Activated naive CD4-positive, alpha-beta T cell treated with anti-CD3 and anti-CD28 coated beads, Interleukin-2, amount 50 U/mL, for 16 hours (primary cell): Measurements from ENCODE around the gene POLR1A.
A peak's percentile ranks its signal among the peaks of the same experiment; 100 is the strongest.

ENCODE experiments used
- DNase-seq: peaks from one replicate; pipeline ENCODE4 v3.0.0-alpha.2; 2020

The POLR1A gene

DNA sequence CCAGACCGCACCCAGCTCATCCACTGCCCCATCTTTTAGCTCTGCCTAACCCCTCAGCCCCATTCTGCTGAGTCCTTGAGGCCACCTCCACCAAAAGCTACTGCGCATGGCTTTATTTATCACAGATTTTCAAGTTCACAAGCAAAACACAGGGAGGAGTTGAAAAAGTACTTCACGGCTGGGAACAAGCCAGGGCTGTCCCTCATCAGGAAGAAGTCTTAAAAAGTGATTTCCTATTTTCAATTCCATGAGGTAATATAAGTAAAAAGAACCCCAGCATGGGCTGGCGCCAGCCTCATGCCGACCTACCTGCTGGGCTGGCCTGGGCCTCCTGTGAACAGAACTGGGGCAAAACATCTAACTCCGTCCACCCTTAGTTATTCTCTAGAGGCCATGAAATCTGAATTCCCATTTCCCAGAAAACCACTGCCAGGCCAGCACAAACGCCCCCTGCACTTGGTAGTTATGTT lies 69.0 kb downstream of the POLR1A start:
- no peak for DNase-seq

DNA sequence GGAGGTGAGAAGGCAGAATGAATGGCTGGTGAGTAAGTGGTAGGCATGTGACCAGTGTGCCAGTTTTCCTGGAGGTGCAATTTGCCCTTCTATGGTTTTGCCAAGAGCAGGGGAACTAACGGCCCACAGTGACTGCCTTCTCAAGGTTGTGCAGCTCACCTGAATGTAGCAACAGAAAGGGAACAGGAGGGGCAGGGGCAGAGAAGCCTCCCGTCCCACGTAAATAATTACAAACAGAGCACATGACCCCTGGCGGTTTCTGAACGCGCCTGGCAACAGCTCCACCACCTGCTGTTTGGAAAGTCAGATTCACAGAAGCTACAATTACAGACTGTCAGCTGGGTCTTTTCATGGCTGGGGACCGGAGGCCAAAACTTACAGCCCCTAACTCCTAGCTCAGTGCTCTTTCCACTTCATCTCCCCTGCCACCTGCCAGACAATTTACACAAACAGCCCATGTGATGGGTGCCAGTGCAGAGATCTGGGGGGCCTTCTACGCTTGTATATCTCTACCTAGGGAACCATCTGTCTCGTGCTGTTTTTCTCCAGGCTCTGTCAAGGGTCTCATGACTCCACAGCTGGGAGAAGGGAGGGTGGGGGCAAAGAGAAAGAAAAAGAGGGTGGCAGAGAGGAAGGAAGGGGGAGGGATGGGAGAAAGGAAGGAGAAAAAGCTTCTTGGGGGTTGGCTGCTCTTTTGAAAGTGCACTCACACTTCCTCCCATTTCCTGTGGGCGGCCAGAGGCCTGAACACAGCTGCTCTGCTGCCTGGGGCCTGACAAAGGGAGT lies 69.6 kb downstream of the POLR1A start:
- peak; percentile 54 for DNase-seq

DNA sequence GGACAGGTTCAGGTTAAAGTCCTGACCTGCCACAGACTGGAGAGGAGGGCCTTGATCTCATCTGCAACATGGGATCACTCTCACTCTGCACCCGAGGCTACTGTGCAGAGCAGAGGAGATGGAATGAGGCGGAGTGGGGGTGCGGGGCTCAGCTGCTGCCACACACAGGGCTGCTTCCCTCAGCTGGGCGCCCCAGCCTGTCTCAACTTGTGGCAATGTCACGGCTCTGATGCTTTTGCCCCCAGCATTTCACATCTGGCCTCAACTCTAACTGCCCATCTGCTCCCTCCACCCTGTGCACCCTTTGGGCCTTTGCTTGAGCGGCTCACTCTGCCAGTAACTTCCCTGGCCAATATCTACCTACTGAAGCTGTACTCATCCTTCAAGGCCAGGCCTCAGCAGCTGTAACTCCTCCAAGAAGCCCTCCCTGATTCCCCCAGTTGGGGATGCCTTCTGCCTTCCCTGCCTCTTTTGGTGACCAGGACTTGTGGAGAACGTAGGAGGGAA lies 70.3 kb downstream of the POLR1A start:
- DNase-seq, result no peak

DNA sequence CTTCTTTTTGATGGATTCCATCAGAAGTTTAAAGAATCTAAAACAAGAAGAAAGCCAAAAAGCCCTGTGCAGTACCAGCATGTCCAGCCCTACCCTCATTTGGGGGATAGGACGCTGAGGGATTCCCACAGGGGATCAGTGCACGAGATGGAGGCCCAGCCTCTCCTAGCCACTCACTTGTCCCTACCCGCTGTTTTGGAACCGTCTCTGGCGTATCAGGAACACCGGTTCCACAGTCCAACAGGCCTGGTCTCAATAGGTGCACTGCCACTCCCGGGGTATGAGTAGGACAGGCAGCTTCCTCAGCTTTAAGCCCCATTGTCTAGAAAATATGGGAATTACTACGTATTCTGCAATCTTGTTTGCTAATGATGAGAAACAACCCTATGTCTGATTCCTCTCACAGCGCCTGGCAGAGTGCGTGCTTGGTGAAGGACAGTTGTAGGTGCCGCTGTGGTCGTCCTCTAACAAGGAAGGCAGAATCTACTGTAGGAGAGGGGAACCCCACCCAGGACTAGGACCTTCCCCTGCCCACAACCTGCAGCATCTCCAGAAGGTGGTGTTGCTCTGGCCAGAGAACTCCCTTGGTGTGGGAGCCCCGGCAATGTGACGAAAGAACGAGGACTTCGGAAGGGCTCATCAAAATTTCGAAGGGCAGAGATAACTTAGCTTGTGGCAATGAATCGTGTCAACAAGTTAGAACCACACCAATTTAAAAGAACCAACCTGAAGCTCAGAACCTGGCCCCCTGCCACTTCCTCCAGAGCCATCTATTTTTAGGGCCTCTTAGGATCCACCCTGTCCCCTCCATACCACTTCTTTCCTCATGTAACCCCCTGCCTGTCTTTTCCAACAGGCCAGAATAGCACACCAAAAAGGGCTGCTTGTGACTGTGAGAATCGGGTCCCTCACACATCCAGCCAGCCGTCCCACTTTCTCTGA lies 71.7 kb downstream of the POLR1A start:
- no peak for DNase-seq

DNA sequence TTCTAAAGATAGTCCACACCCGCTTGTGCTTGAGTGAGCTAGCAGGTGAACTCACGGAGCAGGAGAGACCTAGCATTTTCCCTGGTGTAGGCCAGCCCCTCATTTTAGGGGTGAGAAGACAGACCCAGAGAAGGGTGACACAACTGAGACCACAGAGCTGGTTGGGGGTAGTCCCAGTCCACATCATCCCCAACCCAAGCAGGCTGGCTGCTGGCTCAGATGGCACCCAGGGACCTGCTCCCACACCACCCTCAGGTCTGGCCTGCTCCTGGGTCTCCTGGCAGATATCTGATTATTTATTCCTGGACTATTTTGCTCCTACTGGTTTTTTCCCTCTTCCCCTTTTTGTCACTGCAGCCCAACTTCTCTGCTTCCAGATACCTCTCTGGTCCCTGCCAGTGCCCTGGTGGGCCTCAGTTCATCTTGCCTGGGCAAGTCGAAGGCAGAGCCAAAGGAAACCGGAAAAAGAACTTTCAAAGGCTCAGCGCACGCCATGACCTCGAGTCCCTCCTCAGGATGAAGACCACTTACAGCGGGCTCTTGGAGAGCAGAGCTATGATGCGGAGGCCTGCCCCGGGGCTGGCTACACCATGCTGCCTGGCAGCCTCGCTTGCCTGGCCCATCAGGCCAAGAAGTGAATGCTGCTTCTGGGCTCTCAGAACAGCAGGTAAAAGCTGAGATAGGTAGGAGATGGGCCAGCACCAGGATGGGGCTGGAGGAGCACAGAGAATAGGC lies 72.7 kb downstream of the POLR1A start:
- DNase-seq, result no peak

DNA sequence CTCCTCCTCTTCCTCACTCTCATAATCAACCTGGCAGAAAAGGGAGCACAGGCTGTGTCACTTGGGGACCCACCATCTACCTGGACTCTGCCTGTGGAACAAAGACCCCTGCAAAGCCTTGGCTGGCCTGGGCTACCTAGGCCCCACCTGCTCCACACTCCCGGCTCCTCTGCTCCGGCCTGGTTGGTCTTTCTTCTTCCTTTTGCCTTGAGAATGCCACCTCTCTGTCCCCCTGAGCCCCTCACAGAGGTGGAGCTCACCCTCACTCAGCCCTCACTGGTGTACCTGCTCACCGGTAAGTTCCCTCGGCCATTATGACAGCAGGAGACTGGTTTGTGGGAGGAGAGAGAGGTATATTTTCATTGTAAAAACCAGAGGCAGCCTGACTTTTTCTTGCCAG lies 74.1 kb downstream of the POLR1A start:
- DNase-seq, result no peak

DNA sequence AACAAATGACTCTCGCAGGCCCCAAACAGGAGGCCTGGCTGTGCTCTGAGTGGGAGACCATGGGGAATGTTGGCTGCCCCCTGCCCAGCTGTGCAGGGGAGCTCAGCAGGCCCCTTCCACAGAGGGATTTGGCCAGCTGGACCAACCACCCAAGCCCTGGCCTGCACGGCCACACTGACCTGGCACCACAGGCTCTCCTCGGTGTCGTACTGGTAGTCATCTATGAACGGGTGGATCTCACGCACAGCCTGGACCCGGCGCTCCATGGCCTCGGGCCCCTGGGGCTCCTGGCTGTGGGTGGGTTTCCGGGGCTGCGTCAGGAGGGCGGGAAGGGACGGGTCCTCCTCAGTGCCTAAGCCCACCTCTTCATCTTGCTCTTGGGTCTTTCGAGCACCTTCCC lies 74.5 kb downstream of the POLR1A start:
- DNase-seq, result no peak

DNA sequence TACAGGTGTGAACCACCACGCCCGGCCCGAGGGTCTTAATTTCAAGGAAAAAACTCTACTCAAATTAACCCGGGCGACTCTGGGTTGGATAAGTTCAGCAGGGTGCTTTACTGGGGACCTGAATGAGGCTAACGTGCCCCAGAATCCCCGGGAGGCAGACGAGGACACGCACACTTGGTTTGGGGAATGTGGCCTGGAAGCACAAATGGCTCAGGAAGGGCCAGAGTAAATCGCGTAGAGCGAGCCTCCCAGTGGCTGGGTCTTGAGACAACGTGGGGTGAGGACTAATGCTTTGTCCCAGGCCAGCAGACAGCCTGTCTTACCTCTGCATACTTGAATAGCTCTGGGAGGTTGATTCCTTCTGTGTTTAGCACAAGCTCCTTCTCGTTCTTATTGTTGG lies 75.8 kb downstream of the POLR1A start:
- DNase-seq, result no peak

DNA sequence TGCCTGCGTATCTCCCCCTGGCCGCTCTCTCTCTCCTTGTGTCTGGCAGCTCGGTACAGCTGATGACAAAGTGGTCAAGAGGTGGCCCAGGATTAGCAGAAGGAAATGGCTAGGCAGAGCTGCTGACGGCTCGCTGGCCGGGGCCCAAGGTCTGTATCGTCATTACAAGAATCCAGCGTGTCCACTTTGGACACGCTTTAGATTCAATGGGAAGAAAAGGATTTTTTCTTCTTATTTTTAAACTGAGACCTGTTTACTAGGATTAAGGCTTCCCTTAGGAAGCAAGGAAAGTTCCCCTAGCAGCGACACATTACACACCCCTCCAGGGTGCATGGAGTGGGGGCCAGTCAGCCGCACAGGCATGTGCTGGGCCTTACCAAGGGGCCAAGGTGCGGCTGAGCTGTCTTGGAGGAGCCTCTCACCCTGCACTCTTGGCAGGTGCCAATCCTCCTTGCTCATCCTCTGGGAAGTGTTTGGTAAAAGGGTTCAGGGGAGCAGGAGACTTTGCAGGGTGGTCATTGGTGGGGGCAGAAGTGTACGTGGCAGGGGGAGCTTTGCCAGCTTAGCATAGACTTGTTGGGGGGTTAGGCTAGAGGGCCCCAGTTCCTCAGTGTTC lies 76.8 kb downstream of the POLR1A start:
- no peak for DNase-seq

DNA sequence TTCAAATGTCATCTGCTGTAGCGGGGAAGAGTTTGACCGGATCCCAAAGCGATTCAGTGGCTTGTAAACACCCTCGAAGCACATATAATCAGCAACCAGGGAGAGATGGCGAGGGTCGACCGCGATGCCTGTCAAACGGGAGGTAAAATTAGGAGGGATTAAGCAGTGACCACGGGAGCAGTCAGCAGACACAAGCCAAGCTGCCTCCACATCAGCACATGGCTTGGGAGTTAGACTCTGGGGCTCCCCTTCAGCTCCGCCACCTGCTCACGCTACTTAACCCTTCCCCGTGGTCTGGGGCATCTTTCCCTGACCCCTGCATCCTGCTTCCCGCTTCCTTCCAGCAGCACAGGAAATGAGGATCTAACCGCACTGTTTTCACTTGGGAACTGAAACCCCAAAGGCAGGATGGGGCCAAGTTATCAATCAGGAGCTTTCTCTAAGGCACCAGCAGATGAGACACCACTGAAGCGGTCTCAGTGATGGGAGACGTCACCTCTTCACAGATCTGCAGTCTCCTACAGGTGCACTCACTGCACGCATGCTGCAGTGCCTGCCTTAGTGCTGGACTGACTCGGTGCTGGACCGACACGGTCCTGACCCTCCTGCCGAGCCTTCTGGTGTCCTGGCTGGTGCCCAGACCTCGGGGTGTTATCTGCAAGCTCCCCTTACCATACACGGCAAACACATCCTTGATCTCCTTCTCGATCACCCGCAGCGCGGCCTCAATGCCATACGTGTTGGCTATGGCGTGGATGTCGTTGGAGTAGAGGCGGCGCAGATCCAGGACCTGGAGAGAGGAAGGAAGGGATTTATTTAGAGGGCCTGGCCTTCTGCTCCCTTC lies 77.5 kb downstream of the POLR1A start:
- DNase-seq, result no peak

DNA sequence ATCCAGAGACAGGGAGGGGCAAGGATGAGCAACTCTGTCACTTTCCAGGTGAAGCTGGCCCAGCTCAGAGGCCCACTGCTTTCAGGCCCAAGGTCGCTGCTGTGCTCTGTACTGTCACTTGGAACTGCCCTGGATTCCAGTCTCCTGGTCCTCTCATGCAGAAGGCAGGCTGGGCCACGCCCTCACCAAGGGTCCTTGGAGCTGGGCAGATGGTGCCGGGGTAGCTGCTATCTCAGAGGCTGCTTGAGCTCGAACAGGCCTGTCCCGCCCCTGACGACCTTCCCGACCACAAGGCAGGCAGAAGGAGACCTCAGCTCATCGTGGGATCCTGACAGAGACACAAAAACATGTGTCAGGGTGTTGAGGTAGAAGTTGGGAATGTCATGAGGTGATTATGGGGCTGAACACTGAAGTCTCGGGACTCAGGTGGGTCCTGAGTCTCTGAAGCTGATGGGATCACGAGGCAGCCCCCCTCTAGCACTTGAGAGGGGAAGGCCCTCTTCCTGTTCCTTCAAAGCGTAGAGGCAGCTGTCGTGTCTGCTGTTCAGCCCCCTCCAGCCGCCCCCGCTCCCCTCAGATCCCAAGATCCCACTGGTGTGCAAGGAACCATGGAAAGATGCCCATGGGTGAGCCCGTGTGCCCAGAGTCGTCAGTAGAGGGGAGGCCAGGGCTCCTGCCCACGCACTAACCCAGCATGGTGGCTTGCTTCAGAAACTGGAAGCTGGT lies 78.3 kb downstream of the POLR1A start:
- DNase-seq, result no peak

DNA sequence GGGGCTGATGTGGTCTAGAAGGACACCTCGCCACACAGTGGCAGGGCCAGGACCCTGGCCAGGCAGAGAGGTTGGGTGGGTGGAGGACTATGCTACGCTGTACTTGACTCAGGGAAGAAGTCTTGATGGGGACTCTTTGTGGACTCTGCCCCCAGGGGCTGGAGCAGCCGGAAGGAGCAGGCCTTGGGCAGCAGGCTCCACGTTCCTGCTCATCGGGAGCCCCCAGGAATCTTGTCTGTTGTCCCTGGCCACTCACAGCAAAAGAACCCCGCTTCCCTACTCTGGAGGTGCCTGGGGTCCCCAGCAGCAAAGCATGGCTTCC lies 79.0 kb downstream of the POLR1A start:
- DNase-seq, result no peak

DNA sequence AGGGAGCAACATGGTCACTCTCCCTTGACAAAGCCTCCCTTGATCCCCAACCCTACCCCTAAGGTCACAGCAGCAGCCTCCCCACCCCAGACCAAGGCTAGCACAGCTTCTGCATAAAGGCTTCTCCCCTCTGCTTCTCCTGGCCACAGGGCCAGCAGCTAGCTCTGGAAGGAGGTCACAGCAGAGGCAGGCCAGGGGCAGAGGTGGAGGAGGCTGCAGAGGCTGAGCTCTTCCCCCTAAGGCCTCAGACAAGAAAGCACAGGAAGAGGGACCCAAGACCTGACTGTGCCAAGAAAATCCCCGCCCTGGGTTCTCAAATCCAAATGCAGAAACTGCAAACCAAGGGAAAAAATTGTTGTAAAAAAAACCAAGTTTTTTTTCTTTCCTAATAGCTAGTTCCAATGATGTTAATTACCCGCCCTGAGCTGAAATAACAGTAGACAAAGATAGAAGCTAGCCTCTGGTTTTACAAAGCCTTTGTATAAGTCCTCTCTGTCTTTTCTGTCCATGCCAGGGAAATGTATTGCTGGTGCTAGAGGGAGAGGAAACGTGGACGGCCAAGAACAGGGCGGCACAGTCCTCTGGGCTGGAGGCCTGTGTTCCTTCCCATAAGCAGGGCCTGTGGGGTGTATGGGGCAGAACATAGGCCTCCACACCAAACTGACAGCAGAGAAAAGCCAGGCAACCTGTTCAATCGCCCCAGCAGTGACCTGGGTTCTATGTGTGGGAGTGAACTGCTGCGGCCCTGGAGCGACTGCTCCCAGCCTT lies 79.5 kb downstream of the POLR1A start:
- no peak for DNase-seq

DNA sequence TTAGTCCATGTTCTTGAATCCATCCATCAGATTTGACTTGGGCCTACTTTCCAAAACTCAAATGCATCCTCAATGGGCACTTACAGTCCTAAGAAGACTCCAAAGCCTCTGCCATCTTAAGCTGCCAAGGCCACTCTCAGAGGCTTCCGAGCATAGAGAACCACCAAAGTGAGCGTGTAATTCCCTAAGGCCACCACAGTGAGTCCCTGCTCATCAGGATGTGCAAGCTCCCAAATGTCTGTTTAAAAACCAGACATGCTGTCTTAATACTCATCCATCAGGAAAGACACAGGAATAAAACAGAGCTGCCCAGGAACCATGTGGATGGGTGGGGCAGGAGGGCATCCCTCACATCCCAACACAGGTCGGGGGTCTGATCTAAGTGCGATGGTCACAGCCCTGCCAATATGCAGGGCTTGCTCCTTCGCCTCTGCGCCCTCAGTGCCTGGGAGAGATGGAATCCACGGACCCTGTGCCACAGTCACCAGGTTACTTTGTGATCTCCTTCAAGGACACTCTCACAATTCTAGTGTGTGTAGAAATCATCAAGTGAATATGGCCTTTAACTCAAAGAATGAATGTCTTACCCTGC lies 80.4 kb downstream of the POLR1A start:
- DNase-seq, result no peak

DNA sequence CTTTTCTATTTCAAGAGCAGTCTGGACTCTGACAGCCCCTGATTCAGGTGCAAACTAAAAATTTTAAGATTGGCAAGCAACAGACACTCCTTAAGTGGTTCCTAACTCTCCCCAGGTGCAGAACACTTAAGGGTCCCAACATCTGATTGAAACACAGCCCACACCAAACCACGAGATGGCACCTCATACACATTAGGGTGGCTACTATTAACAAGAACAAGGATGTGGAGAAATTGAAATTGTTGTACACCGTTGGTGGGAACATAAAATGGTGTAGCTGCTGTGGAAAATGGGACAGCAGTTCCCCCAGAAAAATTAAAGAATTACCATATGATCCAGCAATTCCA lies 82.3 kb downstream of the POLR1A start:
- DNase-seq, result no peak

DNA sequence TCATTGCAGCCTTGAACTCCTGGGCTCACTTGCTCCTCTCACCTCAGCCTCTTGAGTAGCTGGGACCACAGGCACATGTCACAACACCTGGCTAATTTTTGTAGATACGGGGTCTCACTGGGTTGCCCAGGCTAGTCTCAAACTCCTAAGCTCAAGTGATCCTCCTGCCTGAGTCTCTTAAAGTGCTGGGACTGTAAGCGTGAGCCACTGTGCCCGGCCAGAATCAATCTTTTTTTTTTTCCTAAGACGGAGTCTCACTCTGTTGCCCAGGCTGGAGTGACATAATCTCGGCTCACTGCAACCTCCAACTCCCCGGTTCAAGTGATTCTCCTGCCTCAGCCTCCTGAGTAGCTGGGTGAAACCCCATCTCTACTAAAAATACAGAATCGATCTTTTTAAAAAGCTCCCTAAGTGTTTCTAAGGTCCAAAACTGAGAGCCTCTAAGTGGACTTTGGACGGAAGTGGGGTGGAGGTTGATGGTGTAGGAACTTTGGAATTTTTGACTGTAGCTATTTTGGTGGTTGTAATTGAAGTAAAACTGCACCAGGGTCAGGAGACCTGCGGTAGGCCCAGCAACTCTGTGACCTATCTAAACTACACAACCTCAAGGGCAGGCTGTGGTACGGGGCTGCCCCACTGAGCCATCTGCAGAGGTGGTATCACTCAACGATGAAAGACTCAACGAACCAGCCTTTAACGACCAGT lies 82.9 kb downstream of the POLR1A start:
- DNase-seq, result no peak

DNA sequence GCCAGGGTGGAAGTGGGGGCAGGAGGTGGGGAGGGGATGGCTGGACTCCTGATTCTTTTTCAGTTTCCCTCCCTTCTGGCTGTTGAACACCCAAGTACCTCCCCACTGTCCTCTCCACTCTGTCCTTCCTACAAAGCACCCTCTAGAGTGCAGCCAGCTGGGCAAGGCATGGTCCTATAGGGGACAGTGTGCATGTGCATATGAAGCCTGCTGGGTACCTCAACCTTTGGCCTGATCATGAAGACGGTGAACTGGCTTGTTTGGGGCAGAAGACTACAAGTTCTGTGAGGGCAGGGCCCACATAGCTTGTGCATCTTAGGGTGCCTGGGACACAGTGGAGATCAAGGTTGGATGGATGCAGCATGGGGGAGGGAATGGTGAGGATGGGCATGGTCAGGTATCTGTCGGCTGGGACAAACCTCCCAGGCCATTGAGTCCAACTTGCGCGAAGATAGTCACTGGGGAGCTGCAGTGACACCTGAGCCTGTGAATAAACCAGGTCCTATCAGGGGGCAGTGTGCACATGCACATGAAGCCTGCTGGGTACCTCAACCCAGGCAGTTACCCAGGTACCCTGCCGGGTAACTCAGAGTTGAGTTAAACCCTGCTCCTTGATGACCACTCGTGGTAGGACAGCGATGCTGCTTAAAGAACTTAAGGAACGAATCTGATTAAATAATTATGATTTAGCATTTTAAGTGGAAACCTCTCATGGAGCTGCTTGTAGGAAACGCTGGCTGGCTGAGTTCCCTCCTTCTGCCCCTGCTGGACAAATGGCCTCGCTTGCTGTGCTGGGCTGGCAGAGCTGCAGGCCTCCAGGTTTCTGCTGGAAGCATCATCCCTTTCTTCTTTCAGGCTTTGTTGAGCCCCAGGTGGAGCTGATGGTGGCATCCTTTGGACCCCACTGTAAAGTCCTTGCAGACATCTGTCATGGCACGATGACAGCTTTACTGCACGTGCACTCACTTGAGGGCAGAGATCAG lies 84.0 kb downstream of the POLR1A start:
- no peak for DNase-seq

DNA sequence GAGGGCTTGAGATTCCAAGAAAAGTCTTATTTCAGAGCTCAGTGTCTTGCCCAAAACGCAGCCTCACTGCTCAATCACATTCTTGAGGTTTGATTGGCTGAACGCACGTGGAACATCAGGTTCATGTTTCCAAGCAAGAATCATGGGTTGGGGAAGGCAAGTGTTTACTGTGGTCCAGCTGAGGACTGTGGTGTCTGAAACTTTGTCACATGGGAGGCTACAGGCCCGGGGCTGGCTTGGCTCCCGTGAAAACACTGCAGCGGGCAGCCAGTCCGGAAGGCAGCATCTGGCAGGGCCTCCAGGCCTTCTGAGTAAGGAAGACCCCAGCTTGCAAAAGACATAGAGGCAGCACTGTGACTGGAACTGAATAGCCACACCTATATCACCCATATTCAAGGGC lies 84.7 kb downstream of the POLR1A start:
- no peak for DNase-seq
